Motor neuron (in vitro differentiated cells): ENCODE results near the gene BBS9. TPM values are rescaled to one million over a fixed set of nuclear protein-coding genes. Genes with fewer than 3 reads are reported as not detected.
"Not testable (repeated sequence)": the region's sequence is repeated elsewhere in the genome, so short reads cannot be mapped to it uniquely, and the experiment has no call there.

Source experiments
- ATAC-seq, 8 experiments: fragments of 200-7000 bp; cut with Tn5 transposase; replicated peaks in 6 of 8; 2 replicates each; pipeline ENCODE4 v1.8.0; 2021; ENCODE audit warnings: mild to moderate bottlenecking in 8 of 8, moderate library complexity in 8 of 8
- H3K27ac ChIP-seq, 2 donors: fragments of 250-450 bp; sonication (Bioruptor Pico); 2 replicates each; pipeline ENCODE4 v1.9.0; 2021; ENCODE audit warnings: antibody characterized with exemption in 2 of 2, mild to moderate bottlenecking in 2 of 2, moderate library complexity in 1 of 2
- H3K4me1 ChIP-seq, 2 donors: fragments of 250-450 bp; sonication (Bioruptor Pico); replicated peaks in 1 of 2; 2 replicates each; pipeline ENCODE4 v1.6.1; 2021; ENCODE audit warnings: antibody characterized with exemption in 2 of 2, mild to moderate bottlenecking in 2 of 2, moderate library complexity in 1 of 2
- H3K4me3 ChIP-seq, 5 donors: fragments of 250-450 bp; sonication (Bioruptor Pico); 2 replicates each; pipeline ENCODE4 v1.9.0; 2021; ENCODE audit warnings: antibody characterized with exemption in 5 of 5, mild to moderate bottlenecking in 5 of 5, moderate library complexity in 4 of 5
- WGBS, 10 experiments: fragments of 450-650 bp; shearing (Covaris generic); methylation state at CpG; one replicate each; pipeline ENCODE4 v1.0.0; 2022; 5-methylcytosine and 5-hydroxymethylcytosine counted together
- in situ Hi-C, 9 experiments: fragments of 400-800 bp; cut with MboI; loops; one replicate each; pipeline ENCODE4 v1.15.0; 2021; ENCODE audit warnings: low sequenced_read_pairs in 9 of 9, low pct_unique_long_range_greater_than_20kb in 2 of 9; ENCODE audit not compliant: unreplicated experiment in 9 of 9
- total RNA-seq, 8 experiments: library from RNA; unstranded; fragments of 300-600 nt; gene quantifications; 2 replicates each; pipeline versions ENCODE4 v1.2.3 to v1.2.4, GENCODE V29; 2022

The BBS9 gene
- total RNA-seq, 8 experiments from 2014 or later, result 11.4 to 43.5 (median 22.8) TPM

DNA sequence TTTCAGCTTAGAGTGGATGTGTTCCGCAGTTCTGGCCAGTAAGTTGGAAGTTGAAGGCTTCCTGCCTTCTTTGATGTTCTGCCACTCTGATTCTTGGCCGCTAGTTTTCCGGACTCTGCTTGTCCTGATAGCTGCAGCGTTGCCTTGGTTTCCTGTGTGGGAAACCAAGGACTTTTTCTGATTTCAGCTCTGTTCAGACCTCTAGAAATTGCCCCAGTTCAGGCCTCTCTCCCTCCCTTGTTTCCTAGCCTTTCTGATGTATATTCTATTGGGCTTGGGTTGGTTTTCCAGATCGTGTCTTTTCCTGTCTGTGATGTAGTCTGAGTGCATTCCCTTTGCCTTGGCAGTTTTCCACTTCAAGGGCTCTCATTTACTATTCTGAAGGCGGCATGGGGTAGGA, 318.7 kb downstream of the BBS9 start:
- Histone ChIP-seq H3K4me3 (no peak overlapping the region), H3K4me1 (no peaks in the 10 kb centered on the region), H3K27ac (no peak overlapping the region)
- in situ Hi-C loops, result no loop called here
- no peak for ATAC-seq
- 63 to 94% (median 80%) methylated on average over 1 to 6 of the region's 6 CpGs; no CpG with 5 or more reads in 2 of the 10 experiments for WGBS, 10 experiments

DNA sequence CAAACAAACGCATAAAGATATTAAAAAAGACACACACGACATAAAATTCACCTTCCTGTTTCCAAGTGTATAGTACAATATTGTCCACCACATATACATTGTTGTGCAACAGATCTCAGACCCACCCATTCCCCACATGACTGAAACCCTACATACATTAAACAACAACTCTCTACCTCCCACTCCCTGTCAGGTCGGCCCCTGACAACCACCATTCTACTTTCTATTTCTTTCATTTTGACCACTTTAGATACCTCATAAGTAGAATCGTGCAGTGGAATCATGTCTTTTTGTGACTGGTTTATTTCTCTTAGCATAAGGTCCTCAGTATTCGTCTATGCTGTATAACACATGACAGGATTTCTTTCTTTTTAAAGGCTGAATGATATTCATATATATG, 320.5 kb downstream of the BBS9 start:
- H3K27ac ChIP-seq, result no peak overlapping the region
- WGBS, 10 experiments, result 56 to 95% (median 86%) methylated on average over 3 to 5 of the region's 5 CpGs
- H3K4me1 ChIP-seq, result no peaks in the 10 kb centered on the region
- in situ Hi-C loops, result loop anchor here in 1 of 9 experiments (25.0 kb wide), 1 partner anchor 462 kb away; the partner anchor contains the start of gene BMPER
- no peak overlapping the region for H3K4me3 ChIP-seq
- no peak for ATAC-seq

DNA sequence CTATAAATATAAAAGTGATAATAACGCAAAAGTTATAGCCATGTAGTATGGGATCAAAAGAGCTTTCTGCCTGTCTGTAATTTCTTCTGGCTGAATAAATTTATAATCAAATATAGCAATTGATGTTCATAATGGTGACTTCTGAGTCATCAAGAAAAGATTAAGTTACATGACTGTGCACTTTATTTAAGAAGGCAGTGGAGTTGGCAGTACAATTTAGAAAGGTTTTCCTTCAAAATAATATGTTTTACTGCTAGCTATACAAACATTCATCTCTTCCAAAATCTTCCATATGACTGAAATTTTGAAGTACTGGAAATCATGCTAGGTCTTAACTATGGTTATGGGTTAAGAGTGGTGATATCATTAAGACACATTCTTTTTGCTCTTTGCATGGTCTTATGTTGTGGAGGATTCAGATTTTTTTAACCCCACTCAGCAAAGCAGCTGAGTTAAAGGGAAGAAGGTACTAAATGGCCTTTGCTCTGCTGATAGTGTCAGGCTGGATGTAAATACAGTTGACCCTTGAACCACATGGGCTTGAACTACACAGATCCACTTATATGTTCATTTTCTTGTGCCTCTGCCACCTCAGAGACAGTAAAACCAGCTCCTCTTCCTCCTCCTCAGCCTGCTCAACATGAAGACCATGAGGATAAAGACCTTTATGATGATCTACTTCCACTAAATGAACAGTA, 323.6 kb downstream of the BBS9 start:
- no peak overlapping the region for H3K27ac ChIP-seq
- in situ Hi-C loops, result loop anchor here in 1 of 9 experiments (25.0 kb wide), 1 partner anchor 459 kb away; the partner anchor contains the start of gene BMPER
- no peak overlapping the region for H3K4me3 ChIP-seq
- H3K4me1 ChIP-seq, result peaks cover 0 to 3% of the 10 kb centered on the region in 2 donors
- peak in 1 of 8 experiments; percentile 34 for ATAC-seq
- WGBS, 10 experiments, result 100% methylated on average over 1 of the region's 1 CpG

DNA sequence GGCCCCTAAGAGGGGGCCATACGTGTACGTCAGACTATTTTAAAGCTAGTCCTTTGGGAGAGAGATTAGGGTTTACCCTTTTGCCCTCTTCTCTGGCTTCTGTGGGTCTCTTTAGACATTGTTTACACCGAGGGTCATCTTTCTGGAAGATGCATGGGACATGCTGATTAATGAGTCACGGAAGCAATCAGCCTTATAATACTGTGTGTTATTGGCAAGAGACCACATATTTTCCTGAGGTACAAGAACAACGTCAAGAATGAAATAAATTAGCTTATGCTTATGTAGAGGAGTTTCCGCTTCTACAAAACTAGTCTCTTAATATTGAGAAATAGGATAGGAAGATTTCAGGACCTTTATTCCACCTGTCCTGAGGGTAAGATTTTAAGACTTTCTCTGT, 327.7 kb downstream of the BBS9 start:
- in situ Hi-C loops, result loop anchor here in 1 of 9 experiments (25.0 kb wide), 1 partner anchor 455 kb away; the partner anchor contains the start of gene BMPER
- H3K4me1 ChIP-seq, result peaks cover 0 to 3% of the 10 kb centered on the region in 2 donors
- H3K4me3 ChIP-seq, result no peak overlapping the region
- H3K27ac ChIP-seq, result no peak overlapping the region
- ATAC-seq, result peak in 2 of 8 experiments; percentile 65 to 67
- WGBS, 10 experiments, result 0 to 75% (median 58%) methylated on average over 1 to 6 of the region's 6 CpGs; no CpG with 5 or more reads in 3 of the 10 experiments

DNA sequence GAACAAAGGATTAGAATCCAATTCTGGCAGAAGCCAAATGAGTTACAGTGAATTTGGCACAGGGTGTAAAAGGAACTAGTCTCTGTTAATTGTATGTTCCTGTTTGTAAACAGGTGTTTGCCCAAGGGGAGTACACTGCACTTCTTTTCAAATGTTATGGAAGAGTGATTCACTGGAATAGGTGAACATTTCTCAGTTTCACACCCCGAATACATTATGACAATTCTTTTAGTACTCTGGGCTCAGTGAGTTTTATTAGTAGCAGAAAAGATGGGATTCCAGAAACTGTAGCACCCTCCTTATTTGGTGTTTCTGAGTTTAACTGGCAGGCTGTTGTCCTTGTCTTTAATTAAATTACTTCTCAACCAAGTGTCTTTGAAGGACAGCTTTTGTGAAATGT, 329.2 kb downstream of the BBS9 start:
- H3K4me3 ChIP-seq, result no peak overlapping the region
- H3K4me1 ChIP-seq, result peaks cover 0 to 9% of the 10 kb centered on the region in 2 donors
- in situ Hi-C loops, result loop anchor here in 1 of 9 experiments (25.0 kb wide), 1 partner anchor 454 kb away; the partner anchor contains the start of gene BMPER
- ATAC-seq, result no peak
- no peak overlapping the region for H3K27ac ChIP-seq
- WGBS, 10 experiments, result 40 to 100% (median 92%) methylated on average over 1 of the region's 1 CpG; no CpG with 5 or more reads in 4 of the 10 experiments

DNA sequence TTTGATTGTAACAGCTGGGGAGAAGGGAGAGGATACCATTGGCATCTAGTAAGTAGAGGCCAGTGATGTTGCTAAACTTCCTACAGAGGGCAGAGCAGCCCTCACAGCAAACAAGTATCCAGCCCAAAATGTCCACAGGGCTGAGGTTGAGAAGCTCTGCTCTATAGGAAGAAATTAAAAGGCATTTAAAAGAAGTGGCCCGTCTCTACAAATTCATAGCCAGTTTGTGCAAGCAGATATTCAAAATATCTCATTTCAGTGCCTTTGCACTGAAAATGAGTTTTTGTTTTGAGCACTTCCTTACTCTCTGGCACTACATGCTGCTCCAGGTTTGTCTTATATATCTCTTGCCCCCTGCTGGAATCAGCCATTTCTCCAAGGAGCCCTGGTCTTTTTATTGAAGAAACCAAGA, 330.0 kb downstream of the BBS9 start:
- H3K27ac ChIP-seq, result no peak overlapping the region
- in situ Hi-C loops, result loop anchor here in 1 of 9 experiments (25.0 kb wide), 1 partner anchor 453 kb away; the partner anchor contains the start of gene BMPER
- no peak overlapping the region for H3K4me3 ChIP-seq
- WGBS, 10 experiments, result 0 to 40% (median 17%) methylated on average over 1 of the region's 1 CpG; no CpG with 5 or more reads in 5 of the 10 experiments
- peak in 7 of 8 experiments; percentile 43 to 93 (median 71) for ATAC-seq
- peaks cover 0 to 9% of the 10 kb centered on the region in 2 donors for H3K4me1 ChIP-seq

DNA sequence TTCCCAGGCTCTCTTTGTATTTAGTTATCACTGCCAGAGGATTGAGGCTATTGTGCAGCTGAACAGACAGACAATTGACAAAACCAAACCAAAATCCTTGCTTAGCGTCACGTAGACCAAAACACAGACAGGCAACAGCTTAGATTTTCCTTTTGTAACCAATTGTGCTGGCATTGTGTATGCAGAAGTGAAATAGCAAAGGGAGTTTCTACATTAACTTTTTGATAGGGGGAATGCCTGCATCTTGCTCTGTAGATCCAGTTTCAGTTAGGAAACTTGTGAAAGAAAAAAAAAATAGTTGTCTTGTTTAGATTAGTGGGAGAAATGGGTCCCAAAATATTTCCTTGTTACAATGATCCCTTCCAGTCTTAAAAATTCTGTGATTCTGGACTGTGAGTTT, 333.8 kb downstream of the BBS9 start:
- Histone ChIP-seq H3K4me1 (peaks cover 0 to 6% of the 10 kb centered on the region in 2 donors), H3K27ac (no peak overlapping the region), H3K4me3 (no peak overlapping the region)
- WGBS, 10 experiments, result 27 to 76% (median 59%) methylated on average over 2 of the region's 2 CpGs; no CpG with 5 or more reads in 5 of the 10 experiments
- peak in 3 of 8 experiments; percentile 14 to 18 (median 17) for ATAC-seq
- in situ Hi-C loops, result loop anchor here in 1 of 9 experiments (25.0 kb wide), 1 partner anchor 449 kb away; the partner anchor contains the start of gene BMPER

DNA sequence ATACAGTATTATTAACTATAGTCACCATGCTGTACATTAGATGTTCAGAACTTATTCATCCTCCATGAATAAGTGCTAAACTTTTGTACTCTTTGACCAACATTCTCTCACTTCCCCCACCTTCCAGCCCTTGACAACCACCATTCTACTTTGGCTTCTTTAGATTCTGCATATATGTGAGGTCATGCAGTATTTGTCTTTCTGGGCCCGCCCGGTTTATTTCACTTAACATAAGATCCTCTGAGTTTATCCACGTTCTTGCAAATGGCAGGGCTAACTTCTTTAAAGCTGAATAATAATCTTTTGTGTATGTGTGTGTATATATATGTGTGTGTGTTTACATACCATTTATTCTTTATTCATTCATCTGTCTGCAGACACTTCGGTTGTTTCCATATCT, 336.8 kb downstream of the BBS9 start:
- Histone ChIP-seq H3K27ac (no peak overlapping the region), H3K4me3 (no peak overlapping the region), H3K4me1 (peaks cover 0 to 6% of the 10 kb centered on the region in 2 donors)
- ATAC-seq, result peak in 3 of 8 experiments; percentile 51 to 78 (median 70)
- in situ Hi-C loops, result loop anchor here in 1 of 9 experiments (25.0 kb wide), 1 partner anchor 446 kb away; the partner anchor contains the start of gene BMPER
- 28 to 100% (median 83%) methylated on average over 1 to 4 of the region's 4 CpGs; no CpG with 5 or more reads in 1 of the 10 experiments for WGBS, 10 experiments

DNA sequence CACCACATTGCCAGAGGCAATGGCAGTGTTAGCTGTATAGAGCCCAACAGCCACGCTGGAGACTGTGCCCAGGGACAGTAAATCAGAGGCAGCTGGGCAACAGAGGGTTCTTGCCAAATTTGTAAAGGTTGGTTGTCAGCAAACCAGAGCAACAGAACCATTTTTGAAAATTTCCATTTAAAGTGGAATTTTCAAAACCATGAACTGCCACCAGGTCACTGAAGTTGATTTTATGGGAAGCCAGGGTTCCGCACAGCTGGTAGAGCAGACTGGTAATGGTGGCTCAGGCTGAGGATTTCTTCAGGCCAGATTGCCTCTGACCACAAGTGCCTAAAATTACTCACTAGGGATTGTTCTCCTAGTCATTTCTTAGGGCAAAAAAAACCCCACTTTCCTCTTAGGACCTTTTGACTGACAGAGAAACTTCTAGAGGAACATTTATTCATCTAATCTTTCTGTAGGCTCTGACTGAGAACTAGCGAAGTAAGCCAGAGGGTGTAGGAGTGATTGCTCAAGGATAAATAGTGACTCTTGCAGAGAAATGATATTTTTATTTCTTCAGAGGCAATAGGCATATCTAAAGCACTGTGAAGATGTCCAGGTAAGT, 342.4 kb downstream of the BBS9 start:
- H3K4me1 ChIP-seq, result no peaks in the 10 kb centered on the region
- 92 to 100% (median 96%) methylated on average over 1 to 3 of the region's 3 CpGs; no CpG with 5 or more reads in 4 of the 10 experiments for WGBS, 10 experiments
- H3K27ac ChIP-seq, result no peak overlapping the region
- in situ Hi-C loops, result loop anchor here in 1 of 9 experiments (25.0 kb wide), 1 partner anchor 441 kb away; the partner anchor contains the start of gene BMPER
- H3K4me3 ChIP-seq, result no peak overlapping the region
- no peak for ATAC-seq

DNA sequence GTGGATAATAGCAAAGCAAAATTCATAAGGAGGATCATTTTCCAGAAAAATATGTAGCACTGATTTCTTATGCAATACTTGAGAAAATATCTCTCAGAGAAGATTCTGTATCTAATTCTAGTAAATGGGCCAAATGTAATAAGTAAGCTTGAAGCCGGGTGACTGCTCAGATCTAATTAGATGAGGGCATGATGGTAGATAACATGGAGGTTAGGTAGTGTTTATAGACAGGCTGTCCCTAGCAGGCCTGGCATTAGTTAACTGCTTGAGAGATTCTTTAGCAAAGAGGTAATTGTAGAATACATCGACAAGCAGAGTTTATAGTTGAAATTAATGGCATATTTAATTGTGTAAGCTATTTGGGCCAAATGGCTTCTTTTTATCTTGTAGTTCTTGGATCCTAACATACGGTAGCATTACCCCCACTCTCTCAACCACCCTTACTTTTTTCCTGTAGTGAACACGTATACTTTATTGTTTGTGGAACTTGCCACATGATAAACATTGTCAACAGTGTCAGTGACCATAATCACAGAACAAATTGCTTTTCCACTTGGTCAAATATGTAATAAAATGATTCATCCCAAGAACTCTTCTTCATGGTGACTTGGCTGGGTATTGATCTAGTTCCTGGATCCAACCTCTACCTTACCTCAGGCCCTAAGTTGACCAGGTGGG, 343.1 kb downstream of the BBS9 start:
- 65 to 100% (median 90%) methylated on average over 1 to 4 of the region's 4 CpGs for WGBS, 10 experiments
- no peak overlapping the region for H3K4me3 ChIP-seq
- in situ Hi-C loops, result loop anchor here in 1 of 9 experiments (25.0 kb wide), 1 partner anchor 440 kb away; the partner anchor contains the start of gene BMPER
- no peak overlapping the region for H3K27ac ChIP-seq
- ATAC-seq, result no peak
- H3K4me1 ChIP-seq, result no peaks in the 10 kb centered on the region

DNA sequence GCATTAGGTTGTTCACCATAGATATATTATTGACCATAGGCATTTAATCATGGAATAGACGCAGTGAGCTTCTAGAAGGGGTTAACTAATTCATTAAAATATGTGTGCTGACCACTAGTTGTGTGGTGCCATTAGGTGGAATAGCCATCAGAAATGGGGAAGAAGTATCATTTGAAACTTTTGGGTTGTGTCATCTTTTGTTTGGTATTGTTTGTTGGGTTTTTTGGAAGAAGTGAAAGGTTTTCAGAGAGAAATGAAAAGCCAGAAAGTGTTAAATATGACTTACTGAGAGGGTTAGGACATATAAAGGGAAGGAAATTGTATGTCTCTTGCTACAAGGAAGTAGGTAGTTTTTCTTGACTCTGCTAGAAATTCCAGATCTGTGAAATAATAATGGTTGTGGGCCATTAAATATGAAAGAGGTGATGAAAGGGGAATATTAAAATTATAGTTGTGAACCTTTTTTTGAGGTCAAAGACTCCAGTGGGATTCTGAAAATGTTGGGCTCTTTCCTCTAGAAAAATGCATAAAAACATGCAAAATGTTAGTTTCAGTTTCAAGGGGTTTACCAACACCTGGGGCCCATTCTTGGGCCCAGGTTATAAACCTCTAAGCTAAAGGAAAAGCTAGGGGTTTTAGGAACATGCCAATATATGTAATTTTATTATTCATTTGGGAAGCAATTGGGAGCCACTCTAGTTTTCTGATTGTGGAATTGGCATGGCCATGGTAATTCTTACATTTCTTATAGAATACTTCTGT, 348.5 kb downstream of the BBS9 start:
- Histone ChIP-seq H3K27ac (no peak overlapping the region), H3K4me3 (no peak overlapping the region), H3K4me1 (no peaks in the 10 kb centered on the region)
- ATAC-seq, result no peak
- whole genome bisulfite sequencing, 10 experiments, result 38 to 100% (median 88%) methylated on average over 1 of the region's 1 CpG; no CpG with 5 or more reads in 5 of the 10 experiments
- in situ Hi-C loops, result no loop called here

DNA sequence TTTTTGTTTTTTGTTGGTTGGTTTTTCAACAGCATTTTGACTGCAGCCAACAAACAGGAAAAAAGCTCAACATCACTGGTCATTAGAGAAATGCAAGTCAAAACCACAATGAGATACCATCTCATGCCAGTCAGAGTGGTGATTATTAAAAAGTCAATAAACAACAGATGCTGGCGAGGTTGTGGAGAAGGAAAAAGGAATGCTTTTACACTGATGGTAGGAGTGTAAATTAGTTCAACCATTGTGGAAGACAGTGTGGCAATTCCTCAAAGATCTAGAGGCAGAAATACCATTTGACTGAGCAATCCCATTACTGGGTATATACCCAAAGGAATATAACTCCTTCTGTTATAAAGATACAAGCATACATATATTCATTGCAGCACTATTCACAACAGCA, 355.1 kb downstream of the BBS9 start:
- H3K4me3 ChIP-seq, ATAC-seq, in situ Hi-C loops, H3K27ac ChIP-seq: not testable (repeated sequence)
- H3K4me1 ChIP-seq, result peaks cover 10 to 19% of the 10 kb centered on the region in 2 donors
- 67 to 100% (median 100%) methylated on average over 1 of the region's 1 CpG; no CpG with 5 or more reads in 2 of the 10 experiments for WGBS, 10 experiments
